HepG2 (cell line): ENCODE measurements around the gene TAF13. TPM values are rescaled to one million over a fixed set of nuclear protein-coding genes. Genes with fewer than 3 reads are reported as not detected.

Experiments
- ARID2 ChIP-seq: sonication (generic); formaldehyde crosslinking; IDR thresholded peaks from 2 replicates; pipeline ENCODE4 v1.8.1; 2022; ENCODE audit warnings: mild to moderate bottlenecking, missing genetic modification reagents, borderline replicate concordance
- BRD4 ChIP-seq: sonication (generic); formaldehyde crosslinking; IDR thresholded peaks from 2 replicates; pipeline ENCODE4 v1.4.0; 2020; ENCODE audit warnings: missing genetic modification reagents
- CREM ChIP-seq, 2 experiments: sonication (generic) in 1 of 2; formaldehyde crosslinking in 1 of 2; IDR thresholded peaks; 2 replicates each; pipeline versions ENCODE4 v1.4.0 to v1.6.1; 2016 to 2020; ENCODE audit warnings: antibody characterized with exemption in 1 of 2, mild to moderate bottlenecking in 1 of 2, missing genetic modification reagents in 1 of 2
- E2F1 ChIP-seq: sonication (generic); formaldehyde crosslinking; IDR thresholded peaks from 2 replicates; pipeline ENCODE4 v1.5.0; 2020; ENCODE audit warnings: missing genetic modification reagents
- ETV5 ChIP-seq: IDR thresholded peaks from 2 replicates; pipeline ENCODE4 v1.6.1; 2018; ENCODE audit warnings: missing biosample characterization, missing genetic modification reagents, inconsistent platforms, borderline replicate concordance
- HMG20A ChIP-seq: IDR thresholded peaks from 2 replicates; pipeline ENCODE4 v1.6.1; 2016; ENCODE audit warnings: borderline replicate concordance
- HNRNPLL ChIP-seq: fragments of 200-400 bp; formaldehyde crosslinking; IDR thresholded peaks from 2 replicates; pipeline ENCODE4 v1.6.1; 2017; ENCODE audit warnings: mild to moderate bottlenecking, low read depth, low read length; ENCODE audit not compliant: poor library complexity, severe bottlenecking
- ISL2 ChIP-seq: sonication (generic); formaldehyde crosslinking; IDR thresholded peaks from 2 replicates; pipeline ENCODE4 v1.5.0; 2020; ENCODE audit warnings: missing genetic modification reagents
- KLF15 ChIP-seq: sonication (generic); formaldehyde crosslinking; IDR thresholded peaks from 2 replicates; pipeline ENCODE4 v1.8.1; 2023; ENCODE audit warnings: borderline replicate concordance, mild to moderate bottlenecking, inconsistent platforms, missing genetic modification reagents, mixed read lengths
- MAZ ChIP-seq, 2 experiments: sonication (generic) in 1 of 2; formaldehyde crosslinking in 1 of 2; IDR thresholded peaks; 2 replicates each; pipeline versions ENCODE4 v1.5.0 to v1.6.1; 2012 to 2020; ENCODE audit warnings: low read depth in 2 of 2, mild to moderate bottlenecking in 2 of 2, borderline replicate concordance in 1 of 2, improper control_type of control experiment in 1 of 2, low read length in 1 of 2, missing genetic modification reagents in 1 of 2, moderate library complexity in 1 of 2
- NCOA2 ChIP-seq: sonication (generic); formaldehyde crosslinking; IDR thresholded peaks from 2 replicates; pipeline ENCODE4 v1.8.0; 2022; ENCODE audit warnings: inconsistent platforms
- REPIN1 ChIP-seq: sonication (generic); formaldehyde crosslinking; IDR thresholded peaks from 2 replicates; pipeline ENCODE4 v1.8.0; 2022; ENCODE audit warnings: missing genetic modification reagents, low read depth, mild to moderate bottlenecking, borderline replicate concordance
- RNF2 ChIP-seq: fragments of 450-650 bp; conservative IDR thresholded peaks from 2 replicates; pipeline ENCODE4 v1.6.1; 2016; ENCODE audit warnings: low read depth
- U2AF1 ChIP-seq: fragments of 200-400 bp; formaldehyde crosslinking; optimal IDR thresholded peaks from 2 replicates; pipeline ENCODE3; 2017; ENCODE audit warnings: mild to moderate bottlenecking, low read depth, low read length
- ZFP82 ChIP-seq: sonication (generic); formaldehyde crosslinking; IDR thresholded peaks from 2 replicates; pipeline ENCODE4 v1.5.1; 2020; ENCODE audit warnings: mild to moderate bottlenecking, missing genetic modification reagents, borderline replicate concordance
- ZMYM3 ChIP-seq: sonication (generic); formaldehyde crosslinking; IDR thresholded peaks from 2 replicates; pipeline ENCODE4 v1.5.1; 2020; ENCODE audit warnings: mild to moderate bottlenecking, missing genetic modification reagents
- ZNF124 ChIP-seq: sonication (generic); formaldehyde crosslinking; IDR thresholded peaks from 2 replicates; pipeline ENCODE4 v1.4.0; 2020; ENCODE audit warnings: missing genetic modification reagents
- ZSCAN30 ChIP-seq: sonication (generic); formaldehyde crosslinking; IDR thresholded peaks from 2 replicates; pipeline ENCODE4 v1.5.0; 2020; ENCODE audit warnings: mild to moderate bottlenecking, missing genetic modification reagents
- ZZZ3 ChIP-seq: sonication (generic); formaldehyde crosslinking; IDR thresholded peaks from 2 replicates; pipeline ENCODE4 v1.4.0; 2020; ENCODE audit warnings: missing genetic modification reagents, mild to moderate bottlenecking, borderline replicate concordance
- polyA plus RNA-seq, 8 experiments: library from polyadenylated mRNA; depleted of rRNA in 3 of 8; stranded (reverse) in 7 of 8; unstranded in 1 of 8; fragments of >200 nt; fragmentation: Illumina TruSeq in 4 of 8; extraction: Trizol in 4 of 8; gene quantifications; 2 replicates each; pipeline versions ENCODE4 v1.2.1 to v1.2.3, GENCODE V29; 2011 to 2016; ENCODE audit warnings: low read depth in 4 of 8, missing spikeins in 1 of 8, mixed read lengths in 1 of 8; ENCODE audit not compliant: insufficient read depth in 1 of 8
- total RNA-seq, 5 experiments: library from RNA; depleted of rRNA; stranded (reverse); fragments of >200 nt; fragmentation: Illumina TruSeq; extraction: Trizol; gene quantifications; 2 replicates each; pipeline ENCODE4 v1.2.3, GENCODE V29; 2016; ENCODE audit warnings: low read depth in 1 of 5
- TF ChIP-seq, protein P1 (sequence below): sonication (generic); formaldehyde crosslinking; IDR thresholded peaks from 2 replicates; pipeline ENCODE4 v1.5.0; 2020; ENCODE audit warnings: missing genetic modification reagents
- TF ChIP-seq, protein P2 (sequence below), 2 experiments: sonication (generic) in 1 of 2; formaldehyde crosslinking in 1 of 2; IDR thresholded peaks; 2 replicates each; pipeline versions ENCODE4 v1.4.0 to v1.6.1; 2018 to 2020; ENCODE audit warnings: missing genetic modification reagents in 2 of 2, borderline replicate concordance in 1 of 2, low read depth in 1 of 2, mild to moderate bottlenecking in 1 of 2, missing biosample characterization in 1 of 2

TAF13 gene
- total and polyA plus RNA-seq, 2 of the 13 experiments (the other 11 are each of a cell fraction or from before 2014, with no cell fraction given), result 11.5 to 36.3 TPM

GRCh38 chr1:109075531-109076490 is at the start of gene TAF13 (continued):
- TF ChIP-seq REPIN1 (CRISPR knock-in tag), result peak; percentile 80; the same call in 1 of the 2 replicates
- TF ChIP-seq ZSCAN30 (CRISPR knock-in tag), result no peak
- TF ChIP-seq ZFP82, result peak; percentile 77; the same call in 1 of the 2 replicates
- peak; percentile 99; the same call in 1 of the 2 replicates for TF ChIP-seq ZZZ3 (CRISPR knock-in tag)
- peak; percentile 69 for TF ChIP-seq HNRNPLL
- peak; percentile 15; the same call in 1 of the 2 replicates for TF ChIP-seq KLF15 (CRISPR knock-in tag)
- TF ChIP-seq ZMYM3 (CRISPR knock-in tag), result peak; percentile 36; the same call in 1 of the 2 replicates
- 0 out of 2 replicates have a peak, but pooled peaks have one; percentile 15 for TF ChIP-seq HMG20A
- TF ChIP-seq RNF2, result 0 out of 2 replicates have a peak, but pooled peaks have one; percentile 26
- TF ChIP-seq NCOA2 (CRISPR knock-in tag), result peak; percentile 49; the same call in 1 of the 2 replicates
- TF ChIP-seq ZNF124, result peak; percentile 49; the same call in 1 of the 2 replicates
- TF ChIP-seq MAZ (IDR thresholded peaks at IDR 0.05; ENCODE audit: borderline replicate concordance, low read depth, low read length), result no peak
- TF ChIP-seq MAZ (CRISPR knock-in tag; IDR thresholded peaks at IDR 0.05; ENCODE audit: low read depth), result peak; percentile 72
- TF ChIP-seq CREM (IDR thresholded peaks at IDR 0.05), result peak; percentile 93
- no peak for TF ChIP-seq CREM (CRISPR knock-in tag; IDR thresholded peaks at IDR 0.05)
- TF ChIP-seq, protein P1, sequence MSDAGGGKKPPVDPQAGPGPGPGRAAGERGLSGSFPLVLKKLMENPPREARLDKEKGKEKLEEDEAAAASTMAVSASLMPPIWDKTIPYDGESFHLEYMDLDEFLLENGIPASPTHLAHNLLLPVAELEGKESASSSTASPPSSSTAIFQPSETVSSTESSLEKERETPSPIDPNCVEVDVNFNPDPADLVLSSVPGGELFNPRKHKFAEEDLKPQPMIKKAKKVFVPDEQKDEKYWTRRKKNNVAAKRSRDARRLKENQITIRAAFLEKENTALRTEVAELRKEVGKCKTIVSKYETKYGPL (CRISPR knock-in tag), result no peak
- TF ChIP-seq E2F1, result 0 out of 2 replicates have a peak, but pooled peaks have one; percentile 25
- no peak for TF ChIP-seq U2AF1
- TF ChIP-seq, protein P2, sequence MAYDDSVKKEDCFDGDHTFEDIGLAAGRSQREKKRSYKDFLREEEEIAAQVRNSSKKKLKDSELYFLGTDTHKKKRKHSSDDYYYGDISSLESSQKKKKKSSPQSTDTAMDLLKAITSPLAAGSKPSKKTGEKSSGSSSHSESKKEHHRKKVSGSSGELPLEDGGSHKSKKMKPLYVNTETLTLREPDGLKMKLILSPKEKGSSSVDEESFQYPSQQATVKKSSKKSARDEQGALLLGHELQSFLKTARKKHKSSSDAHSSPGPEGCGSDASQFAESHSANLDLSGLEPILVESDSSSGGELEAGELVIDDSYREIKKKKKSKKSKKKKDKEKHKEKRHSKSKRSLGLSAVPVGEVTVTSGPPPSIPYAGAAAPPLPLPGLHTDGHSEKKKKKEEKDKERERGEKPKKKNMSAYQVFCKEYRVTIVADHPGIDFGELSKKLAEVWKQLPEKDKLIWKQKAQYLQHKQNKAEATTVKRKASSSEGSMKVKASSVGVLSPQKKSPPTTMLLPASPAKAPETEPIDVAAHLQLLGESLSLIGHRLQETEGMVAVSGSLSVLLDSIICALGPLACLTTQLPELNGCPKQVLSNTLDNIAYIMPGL (CRISPR knock-in tag; IDR thresholded peaks at IDR 0.05; ENCODE audit: borderline replicate concordance in 1 of 2, low read depth in 1 of 2), result peak; percentile 88 to 90; a peak in 2 of 4 replicates
- peak; percentile 90 for TF ChIP-seq BRD4
- TF ChIP-seq ETV5, result peak; percentile 95
- 0 out of 2 replicates have a peak, but pooled peaks have one; percentile 23 for TF ChIP-seq ARID2
- TF ChIP-seq ISL2, result peak; percentile 62; the same call in 1 of the 2 replicates
